Sigmoid colon (tissue), 7 donors: ENCODE measurements around the gene SUSD1. TPM values are rescaled to one million over a fixed set of nuclear protein-coding genes. Genes with fewer than 3 reads are reported as not detected.

Source experiments
- DNase-seq: peaks from one replicate; pipeline ENCODE4 v3.0.0-alpha.2; 2019
- H3K27ac ChIP-seq, 4 donors: fragments of 200-600 bp; sonication (generic); one replicate each; pipeline ENCODE4 v1.5.1; 2016 to 2019; ENCODE audit warnings: mild to moderate bottlenecking in 1 of 4
- H3K27me3 ChIP-seq, 3 donors: fragments of 200-600 bp; sonication (generic); one replicate each; pipeline ENCODE4 v1.5.1; 2019; ENCODE audit warnings: mild to moderate bottlenecking in 1 of 3
- H3K36me3 ChIP-seq, 4 donors: fragments of 200-600 bp; sonication (generic); one replicate each; pipeline ENCODE4 v1.5.1; 2016 to 2019
- H3K4me1 ChIP-seq, 4 donors: fragments of 200-600 bp; sonication (generic); one replicate each; pipeline ENCODE4 v1.5.1; 2017 to 2019
- H3K4me3 ChIP-seq, 4 donors: fragments of 200-600 bp; sonication (generic); one replicate each; pipeline ENCODE4 v1.5.1; 2017 to 2019; ENCODE audit warnings: mild to moderate bottlenecking in 2 of 4, moderate library complexity in 1 of 4
- H3K9me3 ChIP-seq, 4 donors: fragments of 200-600 bp in 3 of 4; sonication (generic) in 3 of 4; one replicate each; pipeline versions ENCODE4 v1.5.1 to v1.6.1; 2013 to 2019
- EP300 ChIP-seq, 4 donors: sonication (generic); formaldehyde crosslinking; IDR thresholded peaks; one replicate each; pipeline ENCODE4 v1.6.1; 2017; ENCODE audit warnings: antibody characterized with exemption in 4 of 4
- POLR2A ChIP-seq, 2 donors: fragments of 450-650 bp; IDR thresholded peaks; one replicate each; pipeline ENCODE4 v1.6.1; 2016; ENCODE audit warnings: antibody characterized with exemption in 2 of 2, mild to moderate bottlenecking in 2 of 2, moderate library complexity in 2 of 2
- POLR2AphosphoS5 ChIP-seq, 4 donors: sonication (generic); formaldehyde crosslinking; IDR thresholded peaks; one replicate each; pipeline ENCODE4 v1.6.1; 2017; ENCODE audit warnings: antibody characterized with exemption in 4 of 4
- WGBS, 2 donors: extraction: QIAGEN DNeasy Blood & Tissue Kit; methylation state at CpG; one replicate each; pipeline ENCODE4 v1.1.7; 2013; 5-methylcytosine and 5-hydroxymethylcytosine counted together
- intact Hi-C: fragments of 100-400 bp; cut with DNase I; formaldehyde crosslinking; loops from one replicate; pipeline ENCODE4 v1.15.1; 2023
- polyA plus RNA-seq, 3 donors: library from polyadenylated mRNA; stranded (reverse); fragments of 200-250 nt; gene quantifications; one replicate each; pipeline ENCODE4 v1.2.3, GENCODE V29; 2013
- total RNA-seq, 4 donors: library from RNA; depleted of rRNA; stranded (reverse); fragments of >200 nt; gene quantifications; one replicate each; pipeline ENCODE4 v1.1.0, GENCODE V29; 2016
- TF ChIP-seq, protein P1 (sequence below), 4 experiments: fragments of 450-650 bp in 3 of 4; fragments of 200-600 bp in 1 of 4; IDR thresholded peaks; one replicate each; pipeline ENCODE4 v1.5.1; 2016 to 2019; ENCODE audit warnings: antibody characterized with exemption in 4 of 4, mild to moderate bottlenecking in 3 of 4, moderate library complexity in 2 of 4
- donor health status: healthy with polysubstance abuse.
- donor health status: Bipolar disorder and iron deficiency.
- donor health status: healthy.

Gene SUSD1
- total and polyA plus RNA-seq, 7 donors, result 1.8 to 10.7 (median 4.7) TPM

GRCh38 chr9:112180387-112180881, 5.3 kb upstream of the SUSD1 start:
- no peak overlapping the region for H3K4me3 ChIP-seq
- DNase-seq, result no peak
- H3K27ac ChIP-seq, result no peak overlapping the region
- intact Hi-C loops, result no loop called here
- H3K27me3 ChIP-seq, result peaks cover 0 to 5% (median 3%) of the 10 kb centered on the region in 3 donors
- H3K4me1 ChIP-seq, result peaks cover 0 to 5% (median 2%) of the 10 kb centered on the region in 4 donors
- WGBS, 2 donors, result 4 to 15% methylated on average over 3 of the region's 3 CpGs
- TF ChIP-seq POLR2AphosphoS5 (IDR thresholded peaks at IDR 0.05) (no peak), POLR2A (IDR thresholded peaks at IDR 0.05) (no peak), EP300 (IDR thresholded peaks at IDR 0.05) (no peak)
- TF ChIP-seq, protein P1, sequence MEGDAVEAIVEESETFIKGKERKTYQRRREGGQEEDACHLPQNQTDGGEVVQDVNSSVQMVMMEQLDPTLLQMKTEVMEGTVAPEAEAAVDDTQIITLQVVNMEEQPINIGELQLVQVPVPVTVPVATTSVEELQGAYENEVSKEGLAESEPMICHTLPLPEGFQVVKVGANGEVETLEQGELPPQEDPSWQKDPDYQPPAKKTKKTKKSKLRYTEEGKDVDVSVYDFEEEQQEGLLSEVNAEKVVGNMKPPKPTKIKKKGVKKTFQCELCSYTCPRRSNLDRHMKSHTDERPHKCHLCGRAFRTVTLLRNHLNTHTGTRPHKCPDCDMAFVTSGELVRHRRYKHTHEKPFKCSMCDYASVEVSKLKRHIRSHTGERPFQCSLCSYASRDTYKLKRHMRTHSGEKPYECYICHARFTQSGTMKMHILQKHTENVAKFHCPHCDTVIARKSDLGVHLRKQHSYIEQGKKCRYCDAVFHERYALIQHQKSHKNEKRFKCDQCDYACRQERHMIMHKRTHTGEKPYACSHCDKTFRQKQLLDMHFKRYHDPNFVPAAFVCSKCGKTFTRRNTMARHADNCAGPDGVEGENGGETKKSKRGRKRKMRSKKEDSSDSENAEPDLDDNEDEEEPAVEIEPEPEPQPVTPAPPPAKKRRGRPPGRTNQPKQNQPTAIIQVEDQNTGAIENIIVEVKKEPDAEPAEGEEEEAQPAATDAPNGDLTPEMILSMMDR (IDR thresholded peaks at IDR 0.05), result no peak
- no peaks in the 10 kb centered on the region for H3K9me3 ChIP-seq
- H3K36me3 ChIP-seq, result no peaks in the 10 kb centered on the region

- no peak for DNase-seq
- H3K27ac ChIP-seq, result no peak overlapping the region
- no peaks in the 10 kb centered on the region for H3K9me3 ChIP-seq
- H3K36me3 ChIP-seq, result no peaks in the 10 kb centered on the region
- intact Hi-C loops, result no loop called here
- WGBS, 2 donors, result 79 to 90% methylated on average over 4 of the region's 4 CpGs
- H3K4me1 ChIP-seq, result peaks cover 0 to 9% (median 6%) of the 10 kb centered on the region in 4 donors
- H3K27me3 ChIP-seq, result peaks cover 0 to 10% (median 7%) of the 10 kb centered on the region in 3 donors
- TF ChIP-seq POLR2A (IDR thresholded peaks at IDR 0.05), result no peak
- TF ChIP-seq EP300 (IDR thresholded peaks at IDR 0.05), result no peak
- TF ChIP-seq, protein P1 (IDR thresholded peaks at IDR 0.05), result no peak
- TF ChIP-seq POLR2AphosphoS5 (IDR thresholded peaks at IDR 0.05), result no peak
- no peak overlapping the region for H3K4me3 ChIP-seq
Measured at GRCh38 chr9:112179816-112180215, 4.7 kb upstream of the SUSD1 start.

GRCh38 chr9:112176524-112176923, 1.4 kb upstream of the SUSD1 start:
- Histone ChIP-seq H3K4me3 (no peak overlapping the region), H3K27ac (no peak overlapping the region), H3K27me3 (peaks cover 0 to 30% (median 7%) of the 10 kb centered on the region in 3 donors), H3K9me3 (no peaks in the 10 kb centered on the region), H3K4me1 (peaks cover 0 to 15% (median 10%) of the 10 kb centered on the region in 4 donors), H3K36me3 (no peaks in the 10 kb centered on the region)
- TF ChIP-seq POLR2A (IDR thresholded peaks at IDR 0.05), result no peak
- no peak for TF ChIP-seq EP300 (IDR thresholded peaks at IDR 0.05)
- TF ChIP-seq, protein P1 (IDR thresholded peaks at IDR 0.05), result no peak
- TF ChIP-seq POLR2AphosphoS5 (IDR thresholded peaks at IDR 0.05), result no peak
- no peak for DNase-seq
- intact Hi-C loops, result no loop called here
- 7 to 37% methylated on average over 5 of the region's 5 CpGs for WGBS, 2 donors

- TF ChIP-seq POLR2A (IDR thresholded peaks at IDR 0.05) (no peak), EP300 (IDR thresholded peaks at IDR 0.05) (no peak), POLR2AphosphoS5 (IDR thresholded peaks at IDR 0.05) (no peak)
- TF ChIP-seq, protein P1 (IDR thresholded peaks at IDR 0.05), result no peak
- H3K4me1 ChIP-seq, result peaks cover 0 to 15% (median 10%) of the 10 kb centered on the region in 4 donors
- no peak overlapping the region for H3K27ac ChIP-seq
- no peak for DNase-seq
- H3K9me3 ChIP-seq, result no peaks in the 10 kb centered on the region
- H3K27me3 ChIP-seq, result peaks cover 0 to 30% (median 7%) of the 10 kb centered on the region in 3 donors
- WGBS, 2 donors, result 44 to 74% methylated on average over 17 of the region's 17 CpGs
- no peaks in the 10 kb centered on the region for H3K36me3 ChIP-seq
- intact Hi-C loops, result no loop called here
- peak overlapping the region in 2 of 4 donors; percentile 57 to 61 for H3K4me3 ChIP-seq
Measured at GRCh38 chr9:112175796-112176315, 759 bp upstream of the SUSD1 start.
